Measurements from ENCODE around the gene TAAR6. TPM values are rescaled to one million over a fixed set of nuclear protein-coding genes. Genes with fewer than 3 reads are reported as not detected.

Gene TAAR6
- total RNA-seq, 1 experiment from 2014 or later: not detected

GRCh38 chr6:132596201-132596600, 26.1 kb downstream of the TAAR6 start:
- H3K23me2 ChIP-seq (ENCODE audit: insufficient read length, low read depth, low read length, poor library complexity, severe bottlenecking): no peaks in the 10 kb centered on the region
- H3K9ac ChIP-seq (ENCODE audit: extremely low read depth, insufficient read length, low read length): no peak overlapping the region
- no peaks in the 10 kb centered on the region for H3K4me1 ChIP-seq (ENCODE audit: insufficient read depth, low read length)
- no peak overlapping the region for H4K8ac ChIP-seq (replicated peaks; ENCODE audit: insufficient read length, low read depth, low read length)
- Mint-ChIP-seq H3K36me3 (ENCODE audit: insufficient read depth in 1 of 3, low read depth in 3 of 3) (no peaks in the 10 kb centered on the region), H3K27me3 (ENCODE audit: low read depth) (no peaks in the 10 kb centered on the region), H3K4me1 (peaks cover 0 to 2% of the 10 kb centered on the region in 2 experiments; a peak in 3 of 4 replicates), H3K4me3 (no peak overlapping the region), H3K9me3 (no peaks in the 10 kb centered on the region), H3K27ac (no peak overlapping the region)
- no peak overlapping the region for H2BK15ac ChIP-seq (ENCODE audit: low read depth, low read length)
- no peak overlapping the region for H4K5ac ChIP-seq (ENCODE audit: insufficient read length, low read depth, low read length)
- TF ChIP-seq CTCF (conservative IDR thresholded peaks at IDR 0.05): no peak
- no peak overlapping the region for H2BK12ac ChIP-seq (ENCODE audit: insufficient read length, low read depth, low read length)
- H2AFZ ChIP-seq (ENCODE audit: low read length): no peak overlapping the region
- no peaks in the 10 kb centered on the region for H3K79me2 ChIP-seq (ENCODE audit: insufficient read depth, low read length)
- no peak overlapping the region for H3K18ac ChIP-seq (ENCODE audit: insufficient read length, low read depth, low read length)
- no peak overlapping the region for H2BK20ac ChIP-seq (ENCODE audit: low read depth, low read length, poor library complexity, severe bottlenecking)
- H3K9me3 ChIP-seq (ENCODE audit: control insufficient read depth, low read depth, low read length): no peaks in the 10 kb centered on the region
- H2AK5ac ChIP-seq (ENCODE audit: insufficient read length, low read length): no peak overlapping the region
- no peak overlapping the region for H2BK5ac ChIP-seq (ENCODE audit: insufficient read length, low read length)
- no peak overlapping the region for H3K4ac ChIP-seq (ENCODE audit: low read depth, low read length)
- no peak overlapping the region for H3K27ac ChIP-seq (ENCODE audit: insufficient read length, low read depth, low read length)
- H4K91ac ChIP-seq (ENCODE audit: insufficient read length, low read depth, low read length): no peak overlapping the region
- no peak overlapping the region for H3K23ac ChIP-seq (ENCODE audit: insufficient read length, low read depth, low read length)
- DNase-seq: no peak
- WGBS (ENCODE audit: extremely low coverage, insufficient read length, low lambda C conversion rate): no CpG with 5 or more reads among the region's 6 CpGs
- H3K27me3 ChIP-seq (ENCODE audit: insufficient read depth, low read length): no peaks in the 10 kb centered on the region
- no peak overlapping the region for H2BK120ac ChIP-seq (ENCODE audit: low read depth, low read length, poor library complexity, severe bottlenecking)
- no peak overlapping the region for H3K4me2 ChIP-seq (ENCODE audit: insufficient read depth, insufficient read length, low read length)
- H3K14ac ChIP-seq (ENCODE audit: insufficient read depth, low read length): no peak overlapping the region
- H4K20me1 ChIP-seq (ENCODE audit: control insufficient read depth, insufficient read depth, insufficient read length): no peaks in the 10 kb centered on the region
- no peak overlapping the region for H3T11ph ChIP-seq (ENCODE audit: low read length)
- H3K56ac ChIP-seq (ENCODE audit: insufficient read length, low read depth, low read length): no peak overlapping the region
- no peaks in the 10 kb centered on the region for H3K79me1 ChIP-seq (ENCODE audit: insufficient read depth, low read depth, low read length, poor library complexity, severe bottlenecking)

Measured in H9 (cell line).